Measurements from ENCODE around the gene FRYL.

The FRYL gene

GRCh38 chr4:48780865-48781214, 761 bp upstream of the FRYL start:
- Histone ChIP-seq H3K4me3 (ENCODE audit: low read depth, low read length) (peak overlapping the region; percentile 76), H3K9ac (ENCODE audit: low read depth, low read length) (peak overlapping the region; percentile 27), H3K4me1 (ENCODE audit: control insufficient read depth, insufficient read depth, low read length) (peaks cover 16% of the 10 kb centered on the region), H3K9me3 (ENCODE audit: control insufficient read depth, insufficient read depth, low read length) (no peaks in the 10 kb centered on the region), H3K27me3 (ENCODE audit: control insufficient read depth, insufficient read depth, low read length) (no peaks in the 10 kb centered on the region), H3K36me3 (ENCODE audit: control insufficient read depth, insufficient read depth, low read length) (no peaks in the 10 kb centered on the region)

GRCh38 chr4:48779095-48779997, 733 bp downstream of the FRYL start:
- H3K27me3 ChIP-seq (ENCODE audit: control insufficient read depth, insufficient read depth, low read length) = no peaks in the 10 kb centered on the region
- H3K9me3 ChIP-seq (ENCODE audit: control insufficient read depth, insufficient read depth, low read length) = no peaks in the 10 kb centered on the region
- H3K4me1 ChIP-seq (ENCODE audit: control insufficient read depth, insufficient read depth, low read length) = peaks cover 18% of the 10 kb centered on the region
- H3K4me3 ChIP-seq (ENCODE audit: low read depth, low read length) = peak overlapping the region; percentile 87
- H3K36me3 ChIP-seq (ENCODE audit: control insufficient read depth, insufficient read depth, low read length) = no peaks in the 10 kb centered on the region
- peak overlapping the region; percentile 84 for H3K9ac ChIP-seq (ENCODE audit: low read depth, low read length)

- Histone ChIP-seq H3K9me3 (ENCODE audit: control insufficient read depth, insufficient read depth, low read length) (no peaks in the 10 kb centered on the region), H3K4me3 (ENCODE audit: low read depth, low read length) (peak overlapping the region; percentile 87), H3K9ac (ENCODE audit: low read depth, low read length) (peak overlapping the region; percentile 84), H3K36me3 (ENCODE audit: control insufficient read depth, insufficient read depth, low read length) (no peaks in the 10 kb centered on the region), H3K27me3 (ENCODE audit: control insufficient read depth, insufficient read depth, low read length) (no peaks in the 10 kb centered on the region), H3K4me1 (ENCODE audit: control insufficient read depth, insufficient read depth, low read length) (peaks cover 18% of the 10 kb centered on the region)
These were observed 1.5 kb downstream of the FRYL start for GRCh38 chr4:48778431-48779094.

- Histone ChIP-seq H3K36me3 (ENCODE audit: control insufficient read depth, insufficient read depth, low read length) (no peaks in the 10 kb centered on the region), H3K4me3 (ENCODE audit: low read depth, low read length) (peak overlapping the region; percentile 87), H3K9ac (ENCODE audit: low read depth, low read length) (no peak overlapping the region), H3K4me1 (ENCODE audit: control insufficient read depth, insufficient read depth, low read length) (peaks cover 18% of the 10 kb centered on the region), H3K9me3 (ENCODE audit: control insufficient read depth, insufficient read depth, low read length) (no peaks in the 10 kb centered on the region), H3K27me3 (ENCODE audit: control insufficient read depth, insufficient read depth, low read length) (no peaks in the 10 kb centered on the region)
These were observed 2.3 kb downstream of the FRYL start for GRCh38 chr4:48777739-48778138.

- no peak overlapping the region for H3K9ac ChIP-seq (ENCODE audit: low read depth, low read length)
- H3K27me3 ChIP-seq (ENCODE audit: control insufficient read depth, insufficient read depth, low read length) = no peaks in the 10 kb centered on the region
- no peak overlapping the region for H3K4me3 ChIP-seq (ENCODE audit: low read depth, low read length)
- no peaks in the 10 kb centered on the region for H3K36me3 ChIP-seq (ENCODE audit: control insufficient read depth, insufficient read depth, low read length)
- peaks cover 18% of the 10 kb centered on the region for H3K4me1 ChIP-seq (ENCODE audit: control insufficient read depth, insufficient read depth, low read length)
- no peaks in the 10 kb centered on the region for H3K9me3 ChIP-seq (ENCODE audit: control insufficient read depth, insufficient read depth, low read length)
These were observed 5.0 kb downstream of the FRYL start for GRCh38 chr4:48774760-48775710.

GRCh38 chr4:48772556-48772955, 7.5 kb downstream of the FRYL start:
- no peak overlapping the region for H3K4me3 ChIP-seq (ENCODE audit: low read depth, low read length)
- peaks cover 11% of the 10 kb centered on the region for H3K4me1 ChIP-seq (ENCODE audit: control insufficient read depth, insufficient read depth, low read length)
- H3K9me3 ChIP-seq (ENCODE audit: control insufficient read depth, insufficient read depth, low read length) = no peaks in the 10 kb centered on the region
- H3K27me3 ChIP-seq (ENCODE audit: control insufficient read depth, insufficient read depth, low read length) = no peaks in the 10 kb centered on the region
- H3K9ac ChIP-seq (ENCODE audit: low read depth, low read length) = no peak overlapping the region
- no peaks in the 10 kb centered on the region for H3K36me3 ChIP-seq (ENCODE audit: control insufficient read depth, insufficient read depth, low read length)

- Histone ChIP-seq H3K9ac (ENCODE audit: low read depth, low read length) (no peak overlapping the region), H3K27me3 (ENCODE audit: control insufficient read depth, insufficient read depth, low read length) (no peaks in the 10 kb centered on the region), H3K4me3 (ENCODE audit: low read depth, low read length) (no peak overlapping the region), H3K9me3 (ENCODE audit: control insufficient read depth, insufficient read depth, low read length) (no peaks in the 10 kb centered on the region), H3K36me3 (ENCODE audit: control insufficient read depth, insufficient read depth, low read length) (no peaks in the 10 kb centered on the region), H3K4me1 (ENCODE audit: control insufficient read depth, insufficient read depth, low read length) (no peaks in the 10 kb centered on the region)
These were observed 12.8 kb downstream of the FRYL start for GRCh38 chr4:48767055-48767929.

GRCh38 chr4:48766131-48766792, 13.8 kb downstream of the FRYL start:
- H3K9ac ChIP-seq (ENCODE audit: low read depth, low read length) = no peak overlapping the region
- no peak overlapping the region for H3K4me3 ChIP-seq (ENCODE audit: low read depth, low read length)
- no peaks in the 10 kb centered on the region for H3K36me3 ChIP-seq (ENCODE audit: control insufficient read depth, insufficient read depth, low read length)
- H3K4me1 ChIP-seq (ENCODE audit: control insufficient read depth, insufficient read depth, low read length) = no peaks in the 10 kb centered on the region
- no peaks in the 10 kb centered on the region for H3K9me3 ChIP-seq (ENCODE audit: control insufficient read depth, insufficient read depth, low read length)
- no peaks in the 10 kb centered on the region for H3K27me3 ChIP-seq (ENCODE audit: control insufficient read depth, insufficient read depth, low read length)

GRCh38 chr4:48762408-48762807, 17.7 kb downstream of the FRYL start:
- H3K27me3 ChIP-seq (ENCODE audit: control insufficient read depth, insufficient read depth, low read length) = no peaks in the 10 kb centered on the region
- H3K36me3 ChIP-seq (ENCODE audit: control insufficient read depth, insufficient read depth, low read length) = no peaks in the 10 kb centered on the region
- H3K9ac ChIP-seq (ENCODE audit: low read depth, low read length) = no peak overlapping the region
- H3K4me1 ChIP-seq (ENCODE audit: control insufficient read depth, insufficient read depth, low read length) = no peaks in the 10 kb centered on the region
- no peak overlapping the region for H3K4me3 ChIP-seq (ENCODE audit: low read depth, low read length)
- no peaks in the 10 kb centered on the region for H3K9me3 ChIP-seq (ENCODE audit: control insufficient read depth, insufficient read depth, low read length)

GRCh38 chr4:48761286-48761685, 18.8 kb downstream of the FRYL start:
- no peaks in the 10 kb centered on the region for H3K27me3 ChIP-seq (ENCODE audit: control insufficient read depth, insufficient read depth, low read length)
- no peaks in the 10 kb centered on the region for H3K9me3 ChIP-seq (ENCODE audit: control insufficient read depth, insufficient read depth, low read length)
- H3K36me3 ChIP-seq (ENCODE audit: control insufficient read depth, insufficient read depth, low read length) = no peaks in the 10 kb centered on the region
- H3K9ac ChIP-seq (ENCODE audit: low read depth, low read length) = no peak overlapping the region
- no peaks in the 10 kb centered on the region for H3K4me1 ChIP-seq (ENCODE audit: control insufficient read depth, insufficient read depth, low read length)
- H3K4me3 ChIP-seq (ENCODE audit: low read depth, low read length) = no peak overlapping the region

Measured in iPS-15b (cell line).